Choroid plexus epithelial cell (primary cell): ENCODE data around the gene HOMEZ.
"Not testable (repeated sequence)": the region's sequence is repeated elsewhere in the genome, so short reads cannot be mapped to it uniquely, and the experiment has no call there.

ENCODE experiments used
- DNase-seq: peaks from one replicate; pipeline ENCODE4 v3.0.0-alpha.2; 2010; ENCODE audit warnings: low read depth
- H3K4me3 ChIP-seq: 2 replicates; pipeline ENCODE4 v1.5.1; 2011; ENCODE audit warnings: low read depth, mild to moderate bottlenecking, control low read depth, low read length, moderate library complexity
- TF ChIP-seq, protein P1 (sequence below): conservative IDR thresholded peaks from 2 replicates; pipeline ENCODE4 v1.5.1; 2011; ENCODE audit warnings: low read depth, mild to moderate bottlenecking, control low read depth, inconsistent platforms, low read length, moderate library complexity

The HOMEZ gene

DNA sequence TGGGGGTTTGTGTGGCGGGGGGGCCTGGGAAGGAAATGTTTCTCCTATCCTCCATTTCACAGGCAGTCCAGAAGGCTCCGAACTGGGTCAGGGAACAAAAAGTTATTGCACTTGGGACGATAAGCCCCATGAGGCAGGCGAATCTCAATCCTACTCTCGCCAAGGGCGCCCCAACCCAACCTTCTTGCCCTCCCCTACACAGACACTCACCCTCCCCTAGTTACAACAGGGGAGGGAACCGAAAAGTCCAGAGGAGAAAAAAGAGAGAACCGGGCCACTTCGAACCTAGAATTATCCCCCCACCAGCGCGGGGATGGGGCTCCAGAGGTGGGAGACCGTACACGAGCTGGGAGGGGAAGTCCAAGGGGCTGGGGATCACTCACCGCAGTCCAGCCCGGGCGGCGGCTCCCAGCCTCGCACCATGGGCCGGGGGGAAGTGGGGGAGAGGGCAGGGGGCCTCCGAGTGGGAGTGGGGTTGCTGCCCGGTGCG lies 357 bp downstream of the HOMEZ start:
- TF ChIP-seq, protein P1, sequence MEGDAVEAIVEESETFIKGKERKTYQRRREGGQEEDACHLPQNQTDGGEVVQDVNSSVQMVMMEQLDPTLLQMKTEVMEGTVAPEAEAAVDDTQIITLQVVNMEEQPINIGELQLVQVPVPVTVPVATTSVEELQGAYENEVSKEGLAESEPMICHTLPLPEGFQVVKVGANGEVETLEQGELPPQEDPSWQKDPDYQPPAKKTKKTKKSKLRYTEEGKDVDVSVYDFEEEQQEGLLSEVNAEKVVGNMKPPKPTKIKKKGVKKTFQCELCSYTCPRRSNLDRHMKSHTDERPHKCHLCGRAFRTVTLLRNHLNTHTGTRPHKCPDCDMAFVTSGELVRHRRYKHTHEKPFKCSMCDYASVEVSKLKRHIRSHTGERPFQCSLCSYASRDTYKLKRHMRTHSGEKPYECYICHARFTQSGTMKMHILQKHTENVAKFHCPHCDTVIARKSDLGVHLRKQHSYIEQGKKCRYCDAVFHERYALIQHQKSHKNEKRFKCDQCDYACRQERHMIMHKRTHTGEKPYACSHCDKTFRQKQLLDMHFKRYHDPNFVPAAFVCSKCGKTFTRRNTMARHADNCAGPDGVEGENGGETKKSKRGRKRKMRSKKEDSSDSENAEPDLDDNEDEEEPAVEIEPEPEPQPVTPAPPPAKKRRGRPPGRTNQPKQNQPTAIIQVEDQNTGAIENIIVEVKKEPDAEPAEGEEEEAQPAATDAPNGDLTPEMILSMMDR, result no peak
- DNase-seq, result no peak
- H3K4me3 ChIP-seq, result peak overlapping the region; percentile 80

DNA sequence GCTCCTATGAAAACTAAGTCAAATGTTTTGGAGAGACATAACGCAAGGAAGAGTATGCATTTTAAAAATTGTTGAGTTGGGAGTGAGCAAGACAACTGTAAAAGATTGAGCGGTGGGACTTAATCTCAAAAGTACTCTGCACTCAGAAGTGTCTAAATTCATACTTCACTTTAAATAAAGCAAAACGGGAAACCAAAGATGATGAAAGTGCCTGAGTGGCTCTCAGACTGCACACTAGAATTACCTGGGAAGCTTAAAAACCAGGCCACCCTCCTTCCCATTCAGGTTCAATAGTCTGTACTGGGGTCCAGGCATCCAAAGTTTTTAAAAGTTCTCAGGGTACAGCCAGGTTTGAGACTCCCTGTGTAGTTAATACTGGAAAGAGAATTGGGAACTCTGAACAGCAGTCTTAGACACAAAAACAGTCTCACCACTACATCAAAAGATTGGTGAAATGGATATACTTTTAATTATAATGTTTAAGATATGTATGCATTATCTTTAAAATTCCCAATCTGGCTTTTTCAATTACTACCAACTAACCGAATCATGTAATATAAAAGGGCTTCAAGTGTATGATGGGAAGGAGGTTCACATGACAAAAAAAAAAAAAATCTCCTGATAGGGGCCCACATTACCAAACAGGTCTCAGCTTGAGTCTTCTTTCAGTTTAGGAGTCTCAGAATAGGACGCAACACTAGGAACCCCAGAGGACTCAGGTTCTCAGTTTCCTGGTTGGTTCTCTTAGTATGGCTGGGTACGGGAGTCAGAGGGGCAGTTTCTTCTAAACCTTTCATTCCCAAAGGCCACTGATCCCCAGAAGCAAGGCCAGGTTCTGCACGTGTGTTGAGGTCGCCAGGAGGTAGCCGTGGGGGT lies 1.0 kb downstream of the HOMEZ start:
- peak; percentile 53 for DNase-seq
- TF ChIP-seq, protein P1, result no peak
- H3K4me3 ChIP-seq, result peak overlapping the region; percentile 80

DNA sequence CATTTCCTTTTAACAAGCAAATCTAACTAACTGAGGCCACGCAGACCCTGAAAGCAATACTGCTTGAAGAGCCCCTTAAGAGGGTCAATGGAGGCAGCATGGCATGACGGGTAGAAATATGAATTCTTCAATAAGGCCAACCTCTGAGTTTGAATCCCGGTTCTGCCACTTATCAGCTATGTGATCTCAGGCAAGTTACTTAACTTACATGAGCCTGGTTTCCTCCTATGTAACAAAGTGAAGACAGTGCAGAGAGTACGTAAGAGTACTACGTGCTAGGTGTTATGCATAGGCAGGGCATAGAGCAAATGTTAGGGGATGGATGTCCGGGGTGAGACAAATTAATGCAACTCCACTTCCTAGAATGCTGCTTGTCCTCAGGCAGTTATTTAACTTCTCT lies 4.7 kb downstream of the HOMEZ start:
- no peak for DNase-seq
- no peak overlapping the region for H3K4me3 ChIP-seq
- TF ChIP-seq, protein P1, result no peak

DNA sequence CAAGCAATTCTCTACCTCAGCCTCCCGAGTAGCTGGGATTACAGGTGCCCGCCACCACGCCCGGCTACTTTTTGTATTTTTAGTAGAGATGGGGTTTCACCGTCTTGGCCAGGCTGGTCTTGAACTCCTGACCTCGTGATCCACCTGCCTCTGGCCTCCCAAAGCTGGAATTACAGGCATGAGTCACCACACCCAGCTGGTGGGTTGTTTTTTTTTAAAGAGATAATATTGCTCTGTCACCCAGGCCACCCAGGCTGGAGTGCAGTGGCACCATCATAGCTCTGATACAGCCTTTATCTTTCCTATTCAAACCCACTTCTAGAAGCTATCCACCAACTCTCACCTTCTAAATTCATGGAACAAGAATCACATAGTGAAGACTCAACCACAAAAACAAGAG lies 8.0 kb downstream of the HOMEZ start:
- not testable (repeated sequence) for DNase-seq, H3K4me3 ChIP-seq

DNA sequence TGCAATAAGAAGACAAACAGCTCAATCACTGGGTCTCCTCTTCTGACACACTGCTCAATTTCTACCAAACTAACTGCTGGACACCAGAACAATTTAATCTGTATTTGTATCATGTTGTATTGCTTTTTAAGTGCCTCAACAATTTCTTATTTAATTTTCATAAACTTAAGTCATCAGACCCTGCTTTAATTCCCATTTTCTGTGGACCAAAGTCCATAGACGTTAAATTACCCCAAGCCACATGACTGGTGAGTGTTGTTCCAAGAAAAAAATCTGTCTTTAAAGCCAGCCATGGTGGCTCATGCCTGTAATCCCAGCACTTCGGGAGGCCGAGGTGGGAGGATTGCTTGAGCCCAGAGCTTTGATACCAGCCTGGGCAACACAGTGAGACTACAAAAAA lies 8.7 kb downstream of the HOMEZ start:
- TF ChIP-seq, protein P1, result no peak
- no peak for DNase-seq
- H3K4me3 ChIP-seq, result no peak overlapping the region

DNA sequence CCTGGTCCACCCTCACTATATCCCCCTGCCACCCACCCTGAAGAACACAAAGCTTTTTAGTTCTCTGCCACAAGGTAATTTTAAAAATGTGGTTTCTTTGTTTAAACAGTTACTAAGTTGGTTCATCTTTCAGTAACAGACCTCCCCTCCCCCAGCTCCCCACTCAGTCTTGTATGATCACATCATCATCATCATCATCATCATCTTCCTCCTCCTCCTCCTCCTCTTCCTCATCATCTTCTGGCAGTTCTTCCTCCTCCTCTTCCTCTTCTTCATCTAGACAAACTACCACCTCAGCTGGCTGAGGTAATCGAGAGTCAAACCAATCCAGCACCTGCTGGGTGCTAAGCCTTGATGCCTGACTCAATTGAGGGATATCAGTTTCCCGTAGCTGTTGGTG lies 10.5 kb downstream of the HOMEZ start:
- TF ChIP-seq, protein P1, result no peak
- no peak overlapping the region for H3K4me3 ChIP-seq
- no peak for DNase-seq

DNA sequence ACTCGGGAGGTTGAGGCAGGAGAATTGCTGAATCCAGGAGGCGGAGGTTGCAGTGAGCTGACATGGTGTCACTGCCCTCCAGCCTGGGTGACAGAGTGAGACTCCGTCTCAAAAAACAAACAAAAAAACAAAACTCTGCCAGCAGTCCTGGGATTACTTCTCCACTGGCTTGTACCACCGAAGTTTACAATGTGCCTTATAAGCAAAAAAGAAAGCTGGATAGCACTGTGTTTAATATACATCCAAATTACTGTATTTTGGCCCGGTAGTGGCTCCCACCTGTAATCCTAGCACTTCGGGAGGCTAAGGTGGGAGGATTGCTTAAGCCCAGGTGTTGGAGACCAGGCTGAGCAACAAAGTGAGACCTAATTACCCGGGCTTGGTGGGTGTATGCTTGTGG lies 16.7 kb downstream of the HOMEZ start:
- TF ChIP-seq, protein P1, result no peak
- no peak overlapping the region for H3K4me3 ChIP-seq
- no peak for DNase-seq

DNA sequence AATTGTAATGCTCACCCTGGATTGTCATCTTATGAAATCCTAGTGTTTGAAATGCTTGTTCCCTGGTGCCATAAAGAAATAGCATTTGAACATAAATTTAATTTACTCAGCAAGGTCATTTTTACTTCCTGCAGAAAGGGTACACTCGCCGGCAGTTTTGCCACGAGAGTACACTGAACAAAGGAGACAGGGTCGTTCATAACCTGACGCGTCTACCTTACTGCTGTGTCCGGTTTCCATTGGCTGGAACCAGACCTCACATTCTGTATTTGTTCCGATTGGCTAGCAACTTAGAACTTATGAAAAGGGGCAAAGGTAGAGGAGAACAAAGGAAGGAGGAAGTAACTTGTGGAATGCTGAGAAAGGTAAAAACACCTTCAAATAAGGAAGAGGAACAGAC lies 25.1 kb downstream of the HOMEZ start:
- DNase-seq, H3K4me3 ChIP-seq: not testable (repeated sequence)
